Ishikawa (cell line): ENCODE results near the gene CAB39.

Experiments used
- CEBPB ChIP-seq: IDR thresholded peaks from 2 replicates; pipeline ENCODE4 v1.6.1; 2012
- CREB1 ChIP-seq: IDR thresholded peaks from 2 replicates; pipeline ENCODE4 v1.6.1; 2012; ENCODE audit warnings: low read depth
- EGR1 ChIP-seq: IDR thresholded peaks from 2 replicates; pipeline ENCODE4 v1.6.1; 2012
- FOXM1 ChIP-seq: IDR thresholded peaks from 2 replicates; pipeline ENCODE4 v1.6.1; 2012; ENCODE audit warnings: low read depth, borderline replicate concordance
- MAX ChIP-seq: IDR thresholded peaks from 2 replicates; pipeline ENCODE4 v1.6.1; 2012
- RAD21 ChIP-seq: IDR thresholded peaks from 2 replicates; pipeline ENCODE4 v1.6.1; 2012; ENCODE audit warnings: low read depth
- REST ChIP-seq: IDR thresholded peaks from 2 replicates; pipeline ENCODE4 v1.6.1; 2012; ENCODE audit warnings: low read depth, mild to moderate bottlenecking
- TAF1 ChIP-seq: IDR thresholded peaks from 2 replicates; pipeline ENCODE4 v1.6.1; 2012; ENCODE audit warnings: low read depth, mild to moderate bottlenecking
- YY1 ChIP-seq: IDR thresholded peaks from 2 replicates; pipeline ENCODE4 v1.6.1; 2012; ENCODE audit warnings: low read depth
- ZBTB7A ChIP-seq: IDR thresholded peaks from 2 replicates; pipeline ENCODE4 v1.6.1; 2012; ENCODE audit warnings: low read depth

- no peak for TF ChIP-seq EGR1
- no peak for TF ChIP-seq FOXM1
- no peak for TF ChIP-seq YY1
- TF ChIP-seq MAX = no peak
- no peak for TF ChIP-seq TAF1
- TF ChIP-seq ZBTB7A = no peak
- TF ChIP-seq REST = no peak
- no peak for TF ChIP-seq CREB1
- no peak for TF ChIP-seq CEBPB
- TF ChIP-seq RAD21 = no peak
These were observed 102.4 kb downstream of the CAB39 start for GRCh38 chr2:230815088-230815487.
